HG03095 (cell line): Measurements from ENCODE around the gene BICDL2.
A peak's percentile ranks its signal among the peaks of the same experiment; 100 is the strongest.

Experiments used
- ATAC-seq: cut with Tn5 transposase; IDR thresholded peaks from one replicate; pipeline ENCODE4 v1.9.1; 2021; ENCODE audit warnings: moderate library complexity; ENCODE audit not compliant: unreplicated experiment

Gene BICDL2

GRCh38 chr16:3026003-3026378 lies 10.8 kb downstream of the BICDL2 start:
- ATAC-seq: no peak

DNA sequence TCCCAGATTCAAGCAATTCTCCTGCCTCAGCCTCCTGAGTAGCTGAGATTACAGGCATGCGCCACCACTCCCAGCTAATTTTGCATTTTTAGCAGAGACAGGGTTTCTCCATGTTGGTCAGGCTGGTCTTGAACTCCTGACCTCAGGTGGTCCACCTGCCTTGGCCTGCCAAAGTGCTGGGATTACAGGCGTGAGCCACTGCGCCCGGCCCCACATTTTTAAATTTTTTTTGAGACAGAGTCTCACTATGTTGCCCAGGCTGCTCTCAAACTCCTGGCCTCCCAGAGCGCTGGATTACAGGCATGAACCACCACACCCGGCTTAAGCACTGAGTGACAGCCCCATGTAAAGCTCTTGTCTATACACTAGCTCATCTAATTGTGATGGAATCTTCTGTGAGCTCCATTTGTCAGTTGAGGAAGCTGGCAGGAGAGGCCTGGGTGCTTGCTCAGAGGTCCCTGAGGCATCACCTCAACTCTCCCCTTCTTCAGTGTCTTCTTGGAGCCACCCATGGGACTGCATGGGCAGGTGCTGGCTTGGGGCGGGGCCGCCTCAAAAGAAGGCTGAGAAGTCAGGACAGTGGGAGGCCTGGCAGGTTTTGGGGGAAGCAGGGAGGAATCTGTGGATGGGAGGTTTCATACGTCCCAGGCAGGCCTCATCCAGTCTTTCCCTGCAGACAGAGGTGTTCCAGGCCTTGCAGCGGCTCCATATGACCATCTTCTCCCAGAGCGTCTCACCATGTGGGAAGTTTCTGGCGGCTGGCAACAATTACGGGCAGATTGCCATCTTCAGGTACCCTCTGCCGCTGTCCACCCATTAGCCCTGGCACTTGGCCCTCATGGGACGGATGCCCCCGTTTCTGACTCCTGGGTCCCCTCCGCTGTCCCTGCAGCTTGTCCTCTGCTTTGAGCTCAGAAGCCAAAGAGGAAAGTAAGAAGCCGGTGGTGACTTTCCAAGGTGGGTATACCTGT lies 11.4 kb downstream of the BICDL2 start:
- ATAC-seq: no peak

GRCh38 chr16:3023669-3024478 lies 12.9 kb downstream of the BICDL2 start, which contains the start of the genes HCFC1R1 and THOC6:
HCFC1R1 (minus strand) TSS chr16:3023942; CDS start chr16:3023941, 1 bp downstream.
THOC6 (plus strand) TSS chr16:3024035; CDS start chr16:3024327, 292 bp downstream.
- peak; percentile 63 for ATAC-seq

- ATAC-seq: no peak
These were observed 13.4 kb downstream of the BICDL2 start for GRCh38 chr16:3023415-3023668.

DNA sequence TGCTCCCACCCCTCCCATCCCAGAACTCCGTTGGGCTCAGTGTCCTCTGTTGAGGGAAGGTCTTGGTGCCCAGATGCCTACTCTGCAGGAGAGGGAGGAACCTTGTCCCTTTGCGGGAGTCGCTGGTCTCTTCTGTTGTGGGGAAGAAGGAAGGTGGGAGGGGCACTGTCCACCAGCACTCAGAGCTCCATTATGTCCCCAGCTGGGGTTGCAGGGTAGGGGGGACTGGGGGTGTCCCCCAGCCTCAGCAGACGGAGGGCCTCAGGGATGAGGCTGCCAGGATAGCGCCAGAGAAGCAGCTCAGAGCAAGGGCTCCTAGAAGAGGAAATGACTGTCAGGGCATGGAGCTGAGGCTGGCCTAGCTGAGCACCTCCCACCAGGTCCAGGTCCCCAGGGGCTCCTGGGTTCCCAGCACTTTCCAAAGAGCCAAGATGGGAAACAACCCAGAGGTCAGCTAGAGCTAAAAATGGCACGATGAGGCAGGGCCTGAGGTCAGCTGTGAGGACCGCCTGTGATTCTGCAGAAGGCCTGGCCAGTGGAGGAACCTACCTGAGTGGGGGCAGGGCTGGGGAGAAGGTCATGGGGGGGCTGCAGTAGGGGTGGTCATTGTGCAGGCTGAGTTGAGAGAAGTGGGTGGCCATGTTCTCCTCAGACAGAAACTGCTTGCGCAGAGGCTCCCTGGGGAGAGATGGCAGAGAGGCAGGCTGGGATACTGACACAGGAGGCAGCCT lies 13.9 kb downstream of the BICDL2 start:
- no peak for ATAC-seq

GRCh38 chr16:3022208-3022683 lies 14.5 kb downstream of the BICDL2 start:
- no peak for ATAC-seq

DNA sequence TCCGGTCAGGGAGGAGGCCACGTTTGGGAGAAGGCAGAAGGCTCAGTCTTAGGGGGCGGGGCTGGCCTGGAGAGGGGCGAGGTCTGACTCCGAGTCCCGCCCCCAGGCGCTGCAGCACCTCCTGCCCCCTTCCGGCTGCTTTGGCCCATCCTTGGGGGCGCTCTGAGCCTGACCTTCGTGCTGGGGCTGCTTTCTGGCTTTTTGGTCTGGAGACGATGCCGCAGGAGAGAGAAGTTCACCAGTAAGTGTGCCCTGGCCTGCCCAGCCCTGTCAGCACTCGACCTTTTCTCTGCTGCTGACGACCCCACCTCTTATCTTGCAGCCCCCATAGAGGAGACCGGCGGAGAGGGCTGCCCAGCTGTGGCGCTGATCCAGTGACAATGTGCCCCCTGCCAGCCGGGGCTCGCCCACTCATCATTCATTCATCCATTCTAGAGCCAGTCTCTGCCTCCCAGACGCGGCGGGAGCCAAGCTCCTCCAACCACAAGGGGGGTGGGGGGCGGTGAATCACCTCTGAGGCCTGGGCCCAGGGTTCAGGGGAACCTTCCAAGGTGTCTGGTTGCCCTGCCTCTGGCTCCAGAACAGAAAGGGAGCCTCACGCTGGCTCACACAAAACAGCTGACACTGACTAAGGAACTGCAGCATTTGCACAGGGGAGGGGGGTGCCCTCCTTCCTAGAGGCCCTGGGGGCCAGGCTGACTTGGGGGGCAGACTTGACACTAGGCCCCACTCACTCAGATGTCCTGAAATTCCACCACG lies 15.1 kb downstream of the BICDL2 start:
- no peak for ATAC-seq

DNA sequence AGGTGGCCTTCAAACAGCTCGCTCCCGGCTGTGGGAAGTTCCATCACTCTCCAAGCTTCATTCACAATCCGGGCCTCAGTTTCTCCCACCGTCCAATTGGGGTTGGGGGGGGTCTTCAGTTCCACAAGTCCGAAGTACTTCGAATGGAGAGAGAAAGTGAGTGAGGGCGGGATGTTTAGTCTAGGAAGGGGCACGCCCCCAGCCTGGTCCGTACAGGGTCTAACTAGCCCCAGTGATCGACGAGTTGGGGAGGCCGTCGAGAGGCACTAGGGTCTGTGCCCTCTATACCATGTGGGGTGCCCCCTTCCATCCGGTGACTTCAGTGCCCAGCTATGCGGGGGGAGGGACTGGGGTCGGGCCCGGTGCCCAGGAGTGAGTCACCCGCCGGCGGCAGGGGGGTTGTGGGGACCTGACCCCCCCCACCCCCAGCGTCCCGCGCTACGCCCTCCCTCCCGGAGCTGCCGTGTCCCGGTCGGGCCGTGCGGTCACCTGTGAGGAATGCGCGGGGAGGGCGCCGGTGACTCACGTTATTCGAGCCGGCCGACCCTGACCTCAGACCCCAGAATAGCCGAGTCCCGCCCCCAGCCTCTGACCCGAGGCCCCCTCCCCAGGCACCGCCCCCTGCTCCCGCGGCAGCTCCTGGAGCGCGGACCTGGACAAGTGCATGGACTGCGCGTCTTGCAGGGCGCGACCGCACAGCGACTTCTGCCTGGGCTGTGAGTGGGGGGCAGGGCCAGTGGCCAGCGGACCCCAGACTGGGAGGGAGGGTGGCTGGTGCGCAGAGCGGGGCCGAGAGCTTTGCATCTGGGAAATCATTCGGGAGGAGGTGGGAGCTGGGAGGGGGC lies 15.9 kb downstream of the BICDL2 start:
- no peak for ATAC-seq

GRCh38 chr16:3020247-3020603 lies 16.5 kb downstream of the BICDL2 start, which contains the start of gene TNFRSF12A:
TNFRSF12A (plus strand) TSS chr16:3020368; CDS start chr16:3020398, 30 bp downstream.
- no peak for ATAC-seq

GRCh38 chr16:3019594-3020246 lies 17.0 kb downstream of the BICDL2 start:
- no peak for ATAC-seq

- no peak for ATAC-seq
These were observed 18.8 kb downstream of the BICDL2 start, which contains the start of gene CLDN6 for GRCh38 chr16:3017794-3018506. CLDN6 (minus strand) TSS chr16:3018183; CDS start chr16:3016021, 2,162 bp downstream.

- no peak for ATAC-seq
These were observed 19.4 kb downstream of the BICDL2 start for GRCh38 chr16:3017344-3017743.

GRCh38 chr16:3015865-3016521 lies 20.8 kb downstream of the BICDL2 start:
- no peak for ATAC-seq

GRCh38 chr16:3014971-3015370 lies 21.8 kb downstream of the BICDL2 start:
- ATAC-seq: no peak

DNA sequence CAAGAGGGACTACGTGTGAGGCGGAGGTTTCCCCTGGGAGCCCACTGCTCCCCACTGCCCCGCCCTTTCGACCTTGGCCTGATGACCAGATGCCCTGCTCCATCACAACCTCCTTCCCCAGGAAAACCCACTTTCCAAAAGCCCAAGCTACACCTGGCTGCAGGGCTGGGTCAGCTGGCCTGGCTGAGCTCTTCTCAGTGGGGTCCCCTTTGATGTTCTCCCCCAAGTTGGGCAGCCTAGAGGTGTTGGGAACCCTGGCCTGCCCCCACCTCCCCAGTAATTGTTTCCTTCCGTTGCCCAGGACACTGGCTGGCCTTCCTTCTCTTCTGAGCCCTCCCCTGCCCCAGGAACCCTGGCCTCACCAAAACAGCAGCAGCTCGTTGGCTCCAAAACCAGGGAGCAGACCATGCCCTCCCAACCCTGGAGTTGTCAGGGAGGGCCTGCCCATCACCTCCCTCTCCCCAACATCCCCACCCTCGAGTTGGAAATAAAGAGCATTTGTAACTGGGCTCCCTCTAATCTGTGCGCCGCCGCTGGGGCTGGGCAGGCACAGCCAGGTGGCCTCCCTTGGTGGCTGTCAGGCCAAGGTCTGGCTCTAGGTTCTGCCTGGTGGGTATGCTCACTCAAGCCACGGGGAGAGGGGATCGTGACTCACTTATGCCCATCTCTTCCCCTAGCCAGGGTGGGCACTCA lies 22.6 kb downstream of the BICDL2 start:
- ATAC-seq: no peak

DNA sequence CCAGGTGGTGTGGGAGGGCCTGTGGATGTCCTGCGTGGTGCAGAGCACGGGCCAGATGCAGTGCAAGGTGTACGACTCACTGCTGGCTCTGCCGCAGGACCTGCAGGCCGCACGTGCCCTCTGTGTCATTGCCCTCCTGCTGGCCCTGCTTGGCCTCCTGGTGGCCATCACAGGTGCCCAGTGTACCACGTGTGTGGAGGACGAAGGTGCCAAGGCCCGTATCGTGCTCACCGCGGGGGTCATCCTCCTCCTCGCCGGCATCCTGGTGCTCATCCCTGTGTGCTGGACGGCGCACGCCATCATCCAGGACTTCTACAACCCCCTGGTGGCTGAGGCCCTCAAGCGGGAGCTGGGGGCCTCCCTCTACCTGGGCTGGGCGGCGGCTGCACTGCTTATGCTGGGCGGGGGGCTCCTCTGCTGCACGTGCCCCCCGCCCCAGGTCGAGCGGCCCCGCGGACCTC lies 23.2 kb downstream of the BICDL2 start:
- ATAC-seq: no peak

GRCh38 chr16:3012828-3013420 lies 23.8 kb downstream of the BICDL2 start, which contains the start of gene CLDN9:
CLDN9 (plus strand) TSS chr16:3012923; CDS start chr16:3013363, 440 bp downstream.
- no peak for ATAC-seq
